B cell (primary cell): ENCODE measurements around the gene SMIM12. TPM values are rescaled to one million over a fixed set of nuclear protein-coding genes. Genes with fewer than 3 reads are reported as not detected.

Experiments used
- ATAC-seq: fragments of 200-7000 bp; cut with Tn5 transposase; one replicate; pipeline ENCODE4 v1.10.0; 2021; ENCODE audit warnings: low read depth, mild to moderate bottlenecking, moderate number of reproducible peaks, moderate library complexity
- CTCF ChIA-PET: fragments of 350-600 bp; sonication (Branson Sonifier 250); formaldehyde crosslinking; loops from one replicate; lab custom pipeline; 2021; ENCODE audit warnings: antibody characterized with exemption, inconsistent platforms; lab: Charles Lee
- POLR2A ChIA-PET: fragments of 350-600 bp; sonication (Branson Sonifier 250); formaldehyde crosslinking; loops from one replicate; lab custom pipeline; 2021; ENCODE audit warnings: antibody characterized with exemption; lab: Charles Lee
- DNase-seq: peaks from one replicate; pipeline ENCODE4 v3.0.0; 2013
- H2AFZ ChIP-seq: 2 replicates; pipeline ENCODE4 v1.6.1; 2012; ENCODE audit warnings: mild to moderate bottlenecking, low read depth, low read length; ENCODE audit not compliant: insufficient read depth, poor library complexity, severe bottlenecking
- H3K27ac ChIP-seq, 2 donors: 1 replicate in 1 of 2; 2 replicates in 1 of 2; pipeline ENCODE4 v1.5.1; 2012 to 2013; ENCODE audit warnings: low read length in 2 of 2, mild to moderate bottlenecking in 2 of 2, moderate library complexity in 1 of 2
- H3K27me3 ChIP-seq, 4 experiments: fragments of 200-600 bp in 1 of 4; sonication (generic) in 1 of 4; replicated peaks in 1 of 4; 1 replicate in 2 of 4; 2 replicates in 2 of 4; pipeline versions ENCODE4 v1.6.1 to v1.7.0; 2013 to 2016; ENCODE audit warnings: low read length in 3 of 4, mild to moderate bottlenecking in 2 of 4, mixed read lengths in 1 of 4, moderate library complexity in 1 of 4; ENCODE audit not compliant: insufficient read depth in 4 of 4, control insufficient read depth in 3 of 4; ENCODE audit errors: control extremely low read depth in 1 of 4
- H3K36me3 ChIP-seq, 2 experiments: replicated peaks in 1 of 2; 1 replicate in 1 of 2; 2 replicates in 1 of 2; pipeline versions ENCODE4 v1.6.1 to v1.7.1; 2013; ENCODE audit warnings: low read length in 1 of 2; ENCODE audit not compliant: insufficient read depth in 2 of 2, control insufficient read depth in 1 of 2; ENCODE audit errors: control extremely low read depth in 1 of 2, extremely low read depth in 1 of 2
- H3K4me1 ChIP-seq, 2 donors: fragments of 200-600 bp in 1 of 2; sonication (generic) in 1 of 2; 1 replicate in 1 of 2; 2 replicates in 1 of 2; pipeline versions ENCODE4 v1.5.1 to v1.6.1; 2013 to 2017; ENCODE audit warnings: low read length in 2 of 2; ENCODE audit not compliant: control insufficient read depth in 2 of 2, insufficient read depth in 2 of 2
- H3K4me2 ChIP-seq: replicated peaks from 2 replicates; pipeline ENCODE3; 2012; ENCODE audit warnings: mild to moderate bottlenecking, low read depth, low read length; ENCODE audit not compliant: poor library complexity, severe bottlenecking
- H3K4me3 ChIP-seq, 5 experiments: fragments of 200-600 bp in 1 of 5; sonication (generic) in 1 of 5; 1 replicate in 3 of 5; 2 replicates in 2 of 5; pipeline versions ENCODE4 v1.5.1 to v1.7.0; 2011 to 2016; ENCODE audit warnings: low read length in 4 of 5, mild to moderate bottlenecking in 4 of 5, low read depth in 2 of 5, control low read depth in 1 of 5, moderate library complexity in 1 of 5; ENCODE audit not compliant: insufficient read depth in 1 of 5; ENCODE audit errors: control extremely low read depth in 1 of 5, extremely low read depth in 1 of 5
- H3K79me2 ChIP-seq: fragments of 200-600 bp; sonication (generic); one replicate; pipeline ENCODE4 v1.6.0; 2016; ENCODE audit warnings: low read length; ENCODE audit not compliant: control insufficient read depth, insufficient read depth
- H3K9ac ChIP-seq: fragments of 200-600 bp; sonication (generic); 2 replicates; pipeline ENCODE4 v1.6.1; 2017; ENCODE audit warnings: mild to moderate bottlenecking, low read length, moderate library complexity
- H3K9me3 ChIP-seq, 3 donors: one replicate each; pipeline versions ENCODE4 v1.6.1 to v1.7.1; 2013; ENCODE audit warnings: low read length in 2 of 3; ENCODE audit not compliant: control insufficient read depth in 2 of 3, insufficient read depth in 1 of 3; ENCODE audit errors: control extremely low read depth in 1 of 3
- H4K20me1 ChIP-seq: 2 replicates; pipeline ENCODE4 v1.6.0; 2012; ENCODE audit warnings: mild to moderate bottlenecking, low read length; ENCODE audit not compliant: insufficient read depth, control insufficient read depth, poor library complexity, severe bottlenecking
- H3K27ac Mint-ChIP-seq: one replicate; pipeline ENCODE4 v1.8.0; 2021; ENCODE audit warnings: mixed read lengths
- H3K27me3 Mint-ChIP-seq: one replicate; pipeline ENCODE4 v1.8.0; 2021; ENCODE audit warnings: mixed read lengths
- H3K4me1 Mint-ChIP-seq: one replicate; pipeline ENCODE4 v1.8.0; 2021; ENCODE audit warnings: mixed read lengths
- H3K4me3 Mint-ChIP-seq: one replicate; pipeline ENCODE4 v1.8.0; 2021; ENCODE audit warnings: mixed read lengths
- H3K9me3 Mint-ChIP-seq: one replicate; pipeline ENCODE4 v1.8.0; 2022; ENCODE audit warnings: mixed read lengths; ENCODE audit not compliant: insufficient read depth
- CTCF ChIP-seq: fragments of 200-600 bp; IDR thresholded peaks from one replicate; pipeline ENCODE4 v1.8.0; 2022; ENCODE audit warnings: antibody characterized with exemption, mild to moderate bottlenecking
- EZH2 ChIP-seq: IDR thresholded peaks from 2 replicates; pipeline ENCODE4 v1.6.1; 2012; ENCODE audit warnings: borderline replicate concordance, low read depth, mild to moderate bottlenecking, moderate library complexity, low read length; ENCODE audit not compliant: insufficient read depth, poor library complexity, severe bottlenecking
- WGBS: methylation state at CpG from one replicate; pipeline ENCODE4 v1.1.5; 2013; ENCODE audit warnings: missing lambda C conversion rate; ENCODE audit not compliant: insufficient coverage; 5-methylcytosine and 5-hydroxymethylcytosine counted together
- intact Hi-C: fragments of 100-400 bp; cut with micrococcal nuclease; formaldehyde crosslinking; loops from one replicate; pipeline ENCODE4 v1.10.0; 2022
- polyA plus RNA-seq: library from polyadenylated mRNA; depleted of rRNA; stranded (reverse); fragments of >200 nt; gene quantifications from 2 replicates; pipeline ENCODE4 v1.2.3, GENCODE V29; 2012
- total RNA-seq, 2 donors: library from RNA; stranded (reverse); fragments of 120-200 nt in 1 of 2; gene quantifications; 1 replicate in 1 of 2; 2 replicates in 1 of 2; pipeline versions ENCODE4 v1.2.3 to v1.2.4, GENCODE V29; 2013 to 2022

SMIM12 gene
- total and polyA plus RNA-seq, 2 donors (not counting 1 experiment from before 2014, with no cell fraction given), result 26.2 to 33.1 TPM

DNA sequence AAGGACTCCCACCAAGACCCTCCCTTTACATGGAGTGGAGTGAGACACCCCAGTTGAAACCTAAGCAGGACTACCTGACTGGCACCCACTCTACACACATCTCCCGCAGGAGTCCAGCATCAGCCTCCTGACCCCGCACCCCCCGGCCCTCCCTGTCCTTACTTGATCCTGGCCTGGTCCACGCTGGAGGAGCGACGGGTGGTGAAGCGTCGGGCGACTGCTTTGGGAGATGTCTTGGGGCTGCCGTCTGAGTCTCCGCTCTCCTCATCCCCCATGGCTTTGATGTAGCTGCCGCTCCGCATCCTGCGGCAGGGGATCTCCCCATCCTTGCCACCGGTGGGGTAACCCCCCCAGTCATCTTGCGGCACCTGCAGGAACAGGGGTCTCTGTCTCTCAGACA, 40.4 kb upstream of the SMIM12 start:
- H3K4me3 Mint-ChIP-seq, result no peak overlapping the region
- no peak for ATAC-seq
- no peaks in the 10 kb centered on the region for H3K79me2 ChIP-seq
- no peaks in the 10 kb centered on the region for H3K9me3 ChIP-seq
- no peak overlapping the region for H3K27ac Mint-ChIP-seq
- no peak overlapping the region for H3K27ac ChIP-seq
- no peak overlapping the region for H3K4me2 ChIP-seq
- no peak overlapping the region for H3K9ac ChIP-seq
- ChIA-PET CTCF (no interaction called here), POLR2A (no interaction called here)
- no peak overlapping the region for H3K4me3 ChIP-seq
- peaks cover 10% of the 10 kb centered on the region for H3K27me3 Mint-ChIP-seq
- TF ChIP-seq EZH2 (no peak), CTCF (no peak)
- no peak for DNase-seq
- intact Hi-C loops, result no loop called here
- no peaks in the 10 kb centered on the region for H3K9me3 Mint-ChIP-seq
- WGBS, result 93% methylated on average over 14 of the region's 16 CpGs
- no peaks in the 10 kb centered on the region for H3K36me3 ChIP-seq
- no peaks in the 10 kb centered on the region for H4K20me1 ChIP-seq
- no peak overlapping the region for H2AFZ ChIP-seq
- H3K4me1 ChIP-seq, result no peaks in the 10 kb centered on the region
- no peaks in the 10 kb centered on the region for H3K4me1 Mint-ChIP-seq
- H3K27me3 ChIP-seq, result no peaks in the 10 kb centered on the region

DNA sequence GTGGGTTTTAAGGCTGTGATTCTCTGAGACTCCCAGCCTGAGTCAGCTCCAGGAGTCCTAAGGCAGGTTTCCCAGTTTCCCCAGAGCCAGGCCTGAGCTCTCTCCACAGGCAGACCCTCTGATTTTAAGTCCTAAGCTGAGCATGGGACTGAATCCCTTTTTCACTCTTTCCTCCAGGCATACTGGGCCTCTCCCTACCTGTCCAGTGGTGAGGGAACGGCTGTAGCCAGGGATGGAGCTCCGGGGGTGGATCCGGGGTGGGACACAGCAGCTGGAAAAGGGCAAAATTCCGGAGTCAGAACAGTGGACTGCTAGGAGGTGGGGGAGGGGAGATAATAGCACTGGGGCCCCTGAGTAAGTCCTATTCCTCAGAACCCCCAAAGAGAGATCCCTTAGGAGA, 39.9 kb upstream of the SMIM12 start:
- no peak for ATAC-seq
- intact Hi-C loops, result no loop called here
- TF ChIP-seq EZH2 (no peak), CTCF (no peak)
- Mint-ChIP-seq H3K27me3 (peaks cover 10% of the 10 kb centered on the region), H3K4me3 (no peak overlapping the region), H3K27ac (no peak overlapping the region), H3K4me1 (no peaks in the 10 kb centered on the region), H3K9me3 (no peaks in the 10 kb centered on the region)
- H3K27ac ChIP-seq, result no peak overlapping the region
- no peak overlapping the region for H3K4me2 ChIP-seq
- H3K4me1 ChIP-seq, result no peaks in the 10 kb centered on the region
- H3K27me3 ChIP-seq, result no peaks in the 10 kb centered on the region
- no peaks in the 10 kb centered on the region for H3K79me2 ChIP-seq
- no peak overlapping the region for H3K4me3 ChIP-seq
- no peaks in the 10 kb centered on the region for H3K36me3 ChIP-seq
- no peaks in the 10 kb centered on the region for H4K20me1 ChIP-seq
- no peak overlapping the region for H3K9ac ChIP-seq
- ChIA-PET CTCF (no interaction called here), POLR2A (no interaction called here)
- 100% methylated on average over 1 of the region's 4 CpGs for WGBS
- no peak overlapping the region for H2AFZ ChIP-seq
- no peaks in the 10 kb centered on the region for H3K9me3 ChIP-seq
- DNase-seq, result no peak
